Measurements from ENCODE around the gene DEPDC1B.
"Not testable (repeated sequence)": the region's sequence is repeated elsewhere in the genome, so short reads cannot be mapped to it uniquely, and the experiment has no call there.

- TF ChIP-seq CTCF (IDR thresholded peaks at IDR 0.05; ENCODE audit: poor library complexity, severe bottlenecking); POLR2AphosphoS5 (IDR thresholded peaks at IDR 0.05); TAF1 (IDR thresholded peaks at IDR 0.05; ENCODE audit: low read depth); EP300 (conservative IDR thresholded peaks at IDR 0.05; ENCODE audit: poor library complexity, severe bottlenecking); RAD21 (conservative IDR thresholded peaks at IDR 0.05): not testable (repeated sequence)
These were observed 112.7 kb downstream of the DEPDC1B start for GRCh38 chr5:60587312-60587711.

All from neural cell (in vitro differentiated cells).